KMS-11 (cell line): ENCODE data around the gene EVI5.
"Not testable (repeated sequence)": the region's sequence is repeated elsewhere in the genome, so short reads cannot be mapped to it uniquely, and the experiment has no call there.

ENCODE experiments used
- H2AFZ ChIP-seq: fragments of 200-600 bp; sonication (generic); 2 replicates; pipeline ENCODE4 v1.6.1; 2016; ENCODE audit warnings: antibody characterized with exemption, mixed run types, low read depth
- H3K27ac ChIP-seq: fragments of 200-600 bp; sonication (generic); 2 replicates; pipeline ENCODE4 v1.6.1; 2016; ENCODE audit warnings: mild to moderate bottlenecking, mixed run types
- H3K27me3 ChIP-seq: fragments of 200-600 bp; sonication (generic); 2 replicates; pipeline ENCODE4 v1.6.1; 2017; ENCODE audit warnings: mild to moderate bottlenecking, low read depth, mixed run types, moderate library complexity; ENCODE audit not compliant: insufficient read depth
- H3K36me3 ChIP-seq: fragments of 200-600 bp; sonication (generic); 2 replicates; pipeline ENCODE4 v1.6.1; 2017; ENCODE audit warnings: mild to moderate bottlenecking, mixed run types; ENCODE audit not compliant: insufficient read depth
- H3K4me1 ChIP-seq: fragments of 200-600 bp; sonication (generic); 2 replicates; pipeline ENCODE4 v1.6.1; 2016; ENCODE audit warnings: mild to moderate bottlenecking, low read depth, mixed run types; ENCODE audit not compliant: poor library complexity, severe bottlenecking
- H3K4me2 ChIP-seq: fragments of 200-600 bp; sonication (generic); 2 replicates; pipeline ENCODE4 v1.7.0; 2016; ENCODE audit warnings: mild to moderate bottlenecking, mixed run types
- H3K4me3 ChIP-seq: fragments of 200-600 bp; sonication (generic); IDR thresholded peaks from 2 replicates; pipeline ENCODE4 v1.6.1; 2017; ENCODE audit warnings: low read depth, low read length, mixed read lengths; ENCODE audit not compliant: insufficient read depth
- H3K79me2 ChIP-seq: fragments of 200-600 bp; sonication (generic); 2 replicates; pipeline ENCODE4 v1.6.1; 2016; ENCODE audit warnings: low read depth, mixed run types; ENCODE audit not compliant: insufficient read depth
- H3K9ac ChIP-seq: fragments of 200-600 bp; sonication (generic); 2 replicates; pipeline ENCODE4 v1.6.1; 2016; ENCODE audit warnings: mild to moderate bottlenecking, mixed run types
- H4K20me1 ChIP-seq: fragments of 200-600 bp; sonication (generic); 2 replicates; pipeline ENCODE4 v1.6.1; 2016; ENCODE audit warnings: mild to moderate bottlenecking, mixed run types; ENCODE audit not compliant: insufficient read depth
- CTCF ChIP-seq: fragments of 200-600 bp; sonication (generic); conservative IDR thresholded peaks from 2 replicates; pipeline ENCODE4 v1.6.1; 2017; ENCODE audit warnings: low read depth, mild to moderate bottlenecking, antibody characterized with exemption, low read length, moderate library complexity, mixed read lengths

Gene EVI5

GRCh38 chr1:92587445-92587844 is 197.5 kb downstream of the EVI5 start:
- Histone ChIP-seq H3K4me1 (no peaks in the 10 kb centered on the region), H3K79me2 (no peaks in the 10 kb centered on the region), H3K9ac (no peak overlapping the region), H3K4me3 (no peak overlapping the region), H4K20me1 (no peaks in the 10 kb centered on the region), H3K4me2 (no peak overlapping the region), H3K27me3 (no peaks in the 10 kb centered on the region), H3K27ac (no peak overlapping the region), H2AFZ (no peak overlapping the region), H3K36me3 (no peaks in the 10 kb centered on the region)
- TF ChIP-seq CTCF: no peak

- no peak for TF ChIP-seq CTCF
- no peak overlapping the region for H2AFZ ChIP-seq
- no peaks in the 10 kb centered on the region for H4K20me1 ChIP-seq
- H3K9ac ChIP-seq: no peak overlapping the region
- H3K27ac ChIP-seq: no peak overlapping the region
- H3K79me2 ChIP-seq: no peaks in the 10 kb centered on the region
- H3K4me1 ChIP-seq: no peaks in the 10 kb centered on the region
- no peak overlapping the region for H3K4me3 ChIP-seq
- no peak overlapping the region for H3K4me2 ChIP-seq
- no peaks in the 10 kb centered on the region for H3K36me3 ChIP-seq
- H3K27me3 ChIP-seq: no peaks in the 10 kb centered on the region
Observed at GRCh38 chr1:92585831-92586230, 199.1 kb downstream of the EVI5 start.

DNA sequence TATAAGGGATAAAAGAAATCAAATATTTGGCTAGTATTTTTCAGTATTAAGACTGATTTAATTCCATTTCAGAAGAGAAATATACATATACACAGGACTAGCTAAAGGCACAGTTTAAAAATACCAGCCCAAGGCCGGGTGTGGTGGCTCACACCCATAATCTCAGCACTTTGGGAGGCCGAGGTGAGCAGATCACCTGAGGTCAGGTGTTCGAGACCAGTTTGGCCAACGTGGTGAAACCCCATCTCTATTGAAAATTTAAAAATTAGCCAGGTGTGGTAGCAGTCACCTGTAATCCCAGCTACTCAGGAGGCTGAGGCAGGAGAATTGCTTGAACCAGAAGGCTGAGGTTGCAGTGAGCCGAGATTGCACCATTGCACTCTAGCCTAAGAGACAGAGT is 200.1 kb downstream of the EVI5 start:
- H3K4me2 ChIP-seq, H3K4me1 ChIP-seq, H3K4me3 ChIP-seq, H3K36me3 ChIP-seq, H3K27ac ChIP-seq, H2AFZ ChIP-seq, H3K79me2 ChIP-seq, H3K9ac ChIP-seq, H4K20me1 ChIP-seq, H3K27me3 ChIP-seq: not testable (repeated sequence)

DNA sequence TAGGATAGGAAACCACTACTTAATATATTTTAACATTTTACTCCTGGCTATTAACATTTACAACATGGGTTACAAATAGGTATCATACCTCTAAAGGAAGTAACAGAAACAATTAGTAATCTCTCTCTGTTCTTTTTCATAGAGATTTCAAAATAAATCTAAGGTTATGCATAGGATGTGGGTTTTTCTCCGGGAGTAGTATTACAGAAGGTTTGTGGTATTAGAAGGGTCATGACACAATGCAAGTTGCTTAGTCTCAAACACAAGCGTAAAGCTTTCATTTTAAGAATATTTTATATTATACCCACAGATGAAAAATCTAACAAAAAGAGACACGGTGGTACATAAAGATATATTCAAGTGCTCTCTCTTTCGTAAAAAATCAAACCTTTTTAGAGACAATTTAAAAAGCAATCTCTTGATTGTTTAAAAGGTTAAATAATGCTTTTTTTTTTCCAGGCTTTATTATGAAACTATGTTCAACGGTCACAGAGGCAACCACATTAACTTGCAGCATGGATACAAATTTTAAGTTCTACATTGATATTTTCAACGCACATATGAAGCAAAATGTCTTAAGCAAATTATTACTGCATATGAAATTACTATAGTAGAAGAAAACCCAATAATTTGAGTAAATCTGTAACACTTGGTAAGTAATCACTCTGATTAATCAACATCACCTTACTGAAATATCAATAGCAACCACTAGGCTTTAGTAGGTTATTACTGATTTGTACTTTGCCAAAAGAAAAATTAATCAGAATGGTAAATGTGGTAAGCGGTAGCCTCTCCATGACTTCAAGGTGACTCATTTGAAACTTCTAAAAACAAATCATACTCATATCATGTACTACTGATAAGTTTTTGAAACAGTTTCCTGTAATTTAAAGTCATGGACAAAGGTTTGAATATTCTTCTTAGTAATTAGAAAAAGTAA is 200.8 kb downstream of the EVI5 start:
- H3K27ac ChIP-seq: no peak overlapping the region
- no peak overlapping the region for H3K9ac ChIP-seq
- H3K4me2 ChIP-seq: no peak overlapping the region

More for the DNA sequence above, 200.8 kb downstream of the EVI5 start:
- no peak overlapping the region for H2AFZ ChIP-seq
- no peaks in the 10 kb centered on the region for H3K4me1 ChIP-seq
- no peak for TF ChIP-seq CTCF
- H3K27me3 ChIP-seq: no peaks in the 10 kb centered on the region
- H3K79me2 ChIP-seq: no peaks in the 10 kb centered on the region
- no peak overlapping the region for H3K4me3 ChIP-seq
- no peaks in the 10 kb centered on the region for H4K20me1 ChIP-seq
- H3K36me3 ChIP-seq: no peaks in the 10 kb centered on the region
